SK-N-MC (cell line): ENCODE results near the gene SEMA3A.

Experiments
- EZH2 ChIP-seq: fragments of 200-600 bp; sonication (generic); IDR thresholded peaks from one replicate; pipeline ENCODE4 v1.6.1; 2017; ENCODE audit warnings: antibody characterized with exemption
- FOXP2 ChIP-seq: optimal IDR thresholded peaks from 2 replicates; pipeline ENCODE3; 2011; ENCODE audit warnings: mild to moderate bottlenecking, moderate library complexity; ENCODE audit not compliant: insufficient read depth; ENCODE audit errors: extremely low read length, control extremely low read depth
- POLR2AphosphoS5 ChIP-seq: IDR thresholded peaks from 2 replicates; pipeline ENCODE4 v1.6.1; 2012; ENCODE audit warnings: mild to moderate bottlenecking, low read depth, low read length, borderline replicate concordance

- TF ChIP-seq EZH2 (no peak), FOXP2 (no peak), POLR2AphosphoS5 (no peak)
These were observed 210.5 kb downstream of the SEMA3A start for GRCh38 chr7:83984076-83984475.
